GM12875 (cell line): ENCODE results near the gene MEGF8.

Experiments used
- H3K4me3 ChIP-seq: one replicate; pipeline ENCODE4 v1.5.1; 2011; ENCODE audit warnings: low read depth, low read length, control low read depth
- TF ChIP-seq, protein P1 (sequence below): IDR thresholded peaks from 2 replicates; pipeline ENCODE4 v1.5.1; 2011; ENCODE audit warnings: low read depth, mild to moderate bottlenecking, control low read depth, inconsistent platforms, low read length, moderate library complexity, borderline replicate concordance; ENCODE audit not compliant: insufficient read depth

The MEGF8 gene

DNA sequence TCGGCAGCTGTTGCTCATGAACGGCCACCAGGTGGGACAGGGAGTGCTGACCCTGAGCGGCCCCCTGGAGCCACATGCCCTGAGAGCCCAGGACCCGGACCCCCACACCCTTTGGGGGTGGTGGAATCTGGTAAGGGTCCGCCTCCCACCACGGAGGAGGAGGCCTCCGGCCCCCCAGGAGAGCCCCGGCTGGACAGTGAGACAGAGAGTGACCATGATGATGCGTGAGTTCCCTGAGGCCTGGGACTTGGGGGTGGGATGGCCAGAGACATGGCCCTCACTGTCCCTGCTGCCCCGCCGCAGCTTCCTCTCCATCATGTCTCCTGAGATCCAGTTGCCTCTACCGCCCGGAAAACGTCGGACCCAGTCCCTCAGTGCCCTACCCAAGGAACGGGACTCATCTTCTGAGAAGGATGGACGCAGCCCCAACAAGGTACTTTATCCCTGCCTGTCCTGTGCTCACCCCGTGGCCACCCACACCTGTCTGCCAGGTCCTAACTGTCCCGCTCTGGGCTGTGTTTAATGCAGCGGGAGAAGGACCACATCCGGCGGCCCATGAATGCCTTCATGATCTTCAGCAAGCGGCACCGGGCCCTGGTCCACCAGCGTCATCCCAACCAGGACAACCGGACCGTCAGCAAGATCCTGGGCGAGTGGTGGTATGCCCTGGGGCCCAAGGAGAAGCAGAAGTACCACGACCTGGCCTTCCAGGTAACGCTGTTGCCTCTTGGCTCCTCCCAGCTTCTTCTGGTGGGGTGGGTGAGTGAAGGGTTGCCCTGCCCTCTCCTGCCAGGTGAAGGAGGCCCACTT, 38.2 kb upstream of the MEGF8 start:
- H3K4me3 ChIP-seq, result no peak overlapping the region
- TF ChIP-seq, protein P1, sequence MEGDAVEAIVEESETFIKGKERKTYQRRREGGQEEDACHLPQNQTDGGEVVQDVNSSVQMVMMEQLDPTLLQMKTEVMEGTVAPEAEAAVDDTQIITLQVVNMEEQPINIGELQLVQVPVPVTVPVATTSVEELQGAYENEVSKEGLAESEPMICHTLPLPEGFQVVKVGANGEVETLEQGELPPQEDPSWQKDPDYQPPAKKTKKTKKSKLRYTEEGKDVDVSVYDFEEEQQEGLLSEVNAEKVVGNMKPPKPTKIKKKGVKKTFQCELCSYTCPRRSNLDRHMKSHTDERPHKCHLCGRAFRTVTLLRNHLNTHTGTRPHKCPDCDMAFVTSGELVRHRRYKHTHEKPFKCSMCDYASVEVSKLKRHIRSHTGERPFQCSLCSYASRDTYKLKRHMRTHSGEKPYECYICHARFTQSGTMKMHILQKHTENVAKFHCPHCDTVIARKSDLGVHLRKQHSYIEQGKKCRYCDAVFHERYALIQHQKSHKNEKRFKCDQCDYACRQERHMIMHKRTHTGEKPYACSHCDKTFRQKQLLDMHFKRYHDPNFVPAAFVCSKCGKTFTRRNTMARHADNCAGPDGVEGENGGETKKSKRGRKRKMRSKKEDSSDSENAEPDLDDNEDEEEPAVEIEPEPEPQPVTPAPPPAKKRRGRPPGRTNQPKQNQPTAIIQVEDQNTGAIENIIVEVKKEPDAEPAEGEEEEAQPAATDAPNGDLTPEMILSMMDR, result no peak

DNA sequence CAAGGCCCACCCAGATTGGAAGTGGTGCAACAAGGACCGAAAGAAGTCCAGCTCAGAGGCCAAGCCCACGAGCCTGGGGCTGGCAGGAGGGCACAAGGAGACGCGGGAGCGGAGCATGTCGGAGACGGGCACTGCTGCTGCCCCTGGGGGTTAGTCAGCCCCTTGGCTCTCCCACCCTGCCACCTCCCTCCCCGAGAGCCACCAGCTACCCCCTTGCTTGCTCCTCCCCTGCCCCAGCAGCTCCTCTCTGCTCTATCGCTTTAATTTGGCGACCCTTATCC, 37.7 kb upstream of the MEGF8 start:
- no peak overlapping the region for H3K4me3 ChIP-seq
- TF ChIP-seq, protein P1, result no peak

DNA sequence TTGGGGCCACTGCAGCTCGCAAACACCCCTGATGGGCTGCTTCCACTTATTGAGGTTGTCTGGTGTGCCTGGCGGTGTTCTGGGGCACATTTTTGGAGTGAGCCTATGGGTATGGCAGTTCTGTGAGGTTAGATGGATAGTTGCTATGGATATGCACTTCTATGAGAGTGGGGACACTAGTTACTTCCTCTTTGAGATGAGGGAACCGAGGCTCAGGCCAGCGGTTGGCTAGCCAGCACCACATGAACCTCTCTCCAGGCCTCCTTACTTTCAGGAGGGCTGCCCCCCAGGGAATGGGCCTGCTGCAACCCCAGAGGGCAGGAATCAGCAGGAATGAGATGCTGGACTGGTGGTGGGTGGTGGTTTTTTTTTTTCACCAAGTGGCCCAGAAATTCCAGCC, 37.0 kb upstream of the MEGF8 start:
- TF ChIP-seq, protein P1, result no peak
- H3K4me3 ChIP-seq, result no peak overlapping the region

DNA sequence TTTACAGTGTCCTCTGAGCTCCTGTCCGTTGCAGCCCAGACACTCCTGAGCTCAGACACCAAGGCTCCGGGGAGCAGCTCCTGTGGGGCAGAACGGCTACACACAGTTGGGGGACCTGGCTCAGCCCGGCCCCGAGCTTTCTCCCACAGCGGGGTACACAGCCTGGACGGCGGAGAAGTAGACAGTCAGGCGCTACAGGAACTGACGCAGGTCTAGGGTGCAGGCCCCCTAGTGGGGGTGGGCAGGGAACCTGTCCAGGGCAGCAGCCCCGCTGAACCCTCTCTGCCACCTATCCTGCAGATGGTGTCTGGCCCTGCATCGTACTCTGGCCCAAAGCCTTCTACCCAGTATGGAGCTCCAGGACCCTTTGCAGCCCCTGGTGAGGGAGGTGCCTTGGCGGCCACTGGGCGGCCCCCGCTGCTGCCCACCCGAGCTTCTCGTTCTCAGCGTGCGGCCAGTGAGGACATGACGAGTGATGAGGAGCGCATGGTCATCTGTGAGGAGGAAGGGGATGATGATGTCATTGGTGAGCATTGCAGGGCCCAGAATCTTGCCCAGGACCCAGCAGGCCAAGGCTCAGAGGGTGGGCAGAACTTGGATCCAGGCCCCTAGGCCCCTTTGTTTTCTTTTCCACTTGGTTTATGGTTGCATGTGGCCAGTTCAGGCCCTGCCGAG, 36.4 kb upstream of the MEGF8 start:
- no peak overlapping the region for H3K4me3 ChIP-seq
- TF ChIP-seq, protein P1, result no peak

DNA sequence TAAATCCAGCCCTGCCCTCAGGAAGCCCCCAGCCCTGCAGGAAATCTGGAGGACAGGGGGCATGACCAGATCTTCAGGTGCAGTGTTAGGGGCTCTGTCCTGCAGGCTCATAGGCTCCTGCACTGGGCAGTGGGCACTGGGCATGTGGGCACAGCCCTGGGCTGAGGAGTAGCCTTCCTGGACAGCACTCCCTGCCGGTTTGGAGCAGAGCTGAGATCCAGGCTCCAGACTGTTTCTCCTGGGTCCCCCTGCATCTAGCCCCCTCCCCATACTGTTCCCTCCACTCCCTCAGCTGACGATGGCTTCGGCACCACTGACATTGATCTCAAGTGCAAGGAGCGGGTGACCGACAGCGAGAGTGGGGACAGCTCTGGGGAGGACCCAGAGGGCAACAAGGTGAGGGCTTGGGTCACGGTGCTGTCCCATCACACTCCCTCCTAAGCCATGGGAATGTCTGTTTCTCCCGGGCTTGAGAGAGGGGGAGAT, 35.8 kb upstream of the MEGF8 start:
- TF ChIP-seq, protein P1, result no peak
- H3K4me3 ChIP-seq, result no peak overlapping the region

DNA sequence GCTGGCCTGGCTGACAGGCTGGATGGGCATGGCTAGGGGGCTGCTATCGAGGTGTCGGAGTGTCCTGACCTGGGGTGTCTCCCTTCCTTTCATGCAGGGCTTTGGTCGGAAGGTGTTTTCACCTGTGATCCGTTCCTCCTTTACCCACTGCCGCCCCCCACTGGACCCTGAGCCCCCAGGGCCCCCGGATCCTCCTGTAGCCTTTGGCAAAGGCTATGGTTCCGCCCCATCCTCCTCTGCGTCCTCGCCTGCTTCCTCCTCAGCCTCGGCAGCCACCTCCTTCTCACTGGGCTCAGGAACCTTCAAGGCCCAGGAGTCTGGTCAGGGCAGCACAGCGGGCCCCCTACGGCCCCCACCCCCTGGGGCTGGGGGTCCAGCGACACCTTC, 35.3 kb upstream of the MEGF8 start:
- no peak overlapping the region for H3K4me3 ChIP-seq
- TF ChIP-seq, protein P1, result no peak
